HG02970 (cell line): Measurements from ENCODE around the gene AIF1L.

Experiments used
- ATAC-seq: cut with Tn5 transposase; IDR thresholded peaks from one replicate; pipeline ENCODE4 v1.9.1; 2021; ENCODE audit warnings: mild to moderate bottlenecking, moderate library complexity, moderate number of reproducible peaks; ENCODE audit not compliant: unreplicated experiment, low FRiP score

AIF1L gene

DNA sequence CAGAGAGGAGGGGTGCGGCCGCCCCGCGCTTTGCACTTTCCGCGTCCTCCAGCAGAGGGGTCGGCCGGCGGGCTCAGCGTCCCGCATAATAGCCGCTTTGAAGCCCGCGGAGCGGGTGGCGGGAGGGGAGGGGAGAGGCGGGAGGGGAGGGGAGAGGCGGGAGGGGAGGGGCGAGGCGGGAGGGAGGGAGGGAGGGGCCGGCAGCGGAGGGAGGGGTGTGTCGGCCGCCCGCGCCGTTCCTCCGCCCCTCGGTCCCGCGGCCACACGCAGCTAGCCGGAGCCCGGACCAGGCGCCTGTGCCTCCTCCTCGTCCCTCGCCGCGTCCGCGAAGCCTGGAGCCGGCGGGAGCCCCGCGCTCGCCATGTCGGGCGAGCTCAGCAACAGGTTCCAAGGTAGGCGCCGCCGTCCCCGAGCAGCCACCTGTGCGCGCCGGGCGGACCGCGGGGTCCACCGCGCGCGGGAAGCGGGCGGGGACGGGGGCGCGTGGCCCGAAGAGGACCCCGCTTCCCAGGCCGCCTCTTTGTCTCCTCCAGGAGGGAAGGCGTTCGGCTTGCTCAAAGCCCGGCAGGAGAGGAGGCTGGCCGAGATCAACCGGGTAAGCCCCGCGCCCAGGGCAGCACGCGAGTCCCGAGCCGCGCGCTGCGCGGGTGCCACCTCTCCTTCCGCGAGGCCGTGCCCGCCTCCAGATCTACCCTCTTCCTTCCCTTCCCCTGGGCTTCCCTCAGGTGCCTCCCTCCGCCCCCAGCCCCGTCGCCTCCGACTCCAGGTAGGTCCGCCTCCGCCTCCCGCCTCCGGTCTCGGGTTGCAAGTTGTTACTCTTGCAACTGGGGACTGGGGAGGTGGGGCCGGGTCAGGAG is at the start of gene AIF1L:
Gene AIF1L (plus strand): TSS at position 263 of the 857 bp plus-strand sequence. CDS start 99 bp downstream, at position 362.
- ATAC-seq = no peak

DNA sequence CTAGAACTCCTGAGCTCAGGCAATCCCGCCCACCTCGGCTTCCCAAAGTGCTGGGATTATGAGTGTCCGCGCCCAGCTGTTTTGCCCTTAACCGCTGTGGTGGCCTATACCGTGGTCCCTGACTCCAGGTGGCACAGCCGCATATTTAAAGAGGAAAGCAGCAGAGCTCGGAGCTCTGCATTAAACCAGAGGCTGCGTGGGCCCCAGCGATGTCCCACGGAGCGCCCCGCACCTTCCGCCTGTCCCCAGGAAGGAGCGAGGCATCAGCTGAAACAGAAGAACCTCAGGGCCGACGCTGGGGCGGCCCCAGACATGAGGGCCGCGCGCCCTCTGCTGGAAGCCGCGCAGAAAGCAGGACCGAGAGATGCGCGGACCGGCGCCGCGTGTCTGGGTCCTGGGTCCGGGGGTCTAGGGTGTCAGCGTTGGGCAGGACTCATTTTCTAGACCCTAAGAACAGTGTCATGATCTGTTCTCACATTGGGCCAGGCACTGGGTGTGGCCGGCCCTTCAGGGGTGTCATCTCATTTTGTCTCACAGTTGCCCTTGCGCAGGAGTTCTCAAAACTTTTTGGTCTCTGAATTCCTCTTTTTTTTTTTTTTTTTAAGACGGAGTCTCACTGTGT is 49.6 kb upstream of the AIF1L start:
- ATAC-seq = no peak

DNA sequence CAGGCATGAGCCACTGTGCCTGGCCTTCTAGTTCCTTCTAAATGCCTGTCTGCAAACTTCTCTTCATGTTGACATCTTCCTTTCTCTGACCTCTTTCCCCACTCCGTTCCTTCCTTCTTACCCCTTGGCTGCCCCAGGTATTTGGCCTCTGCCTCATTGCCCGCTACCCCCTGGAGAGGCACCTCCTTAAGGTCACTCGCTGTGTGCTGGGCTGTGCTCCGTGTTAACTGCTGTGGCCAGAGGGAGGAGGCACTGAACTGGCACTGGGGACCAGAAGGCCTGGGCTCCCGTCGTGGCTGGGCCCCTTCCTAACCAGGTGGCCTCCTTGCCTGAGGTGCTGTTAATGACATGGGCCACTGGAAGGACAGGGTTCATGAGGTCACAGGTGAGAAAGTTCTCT is 48.0 kb upstream of the AIF1L start:
- ATAC-seq = no peak

DNA sequence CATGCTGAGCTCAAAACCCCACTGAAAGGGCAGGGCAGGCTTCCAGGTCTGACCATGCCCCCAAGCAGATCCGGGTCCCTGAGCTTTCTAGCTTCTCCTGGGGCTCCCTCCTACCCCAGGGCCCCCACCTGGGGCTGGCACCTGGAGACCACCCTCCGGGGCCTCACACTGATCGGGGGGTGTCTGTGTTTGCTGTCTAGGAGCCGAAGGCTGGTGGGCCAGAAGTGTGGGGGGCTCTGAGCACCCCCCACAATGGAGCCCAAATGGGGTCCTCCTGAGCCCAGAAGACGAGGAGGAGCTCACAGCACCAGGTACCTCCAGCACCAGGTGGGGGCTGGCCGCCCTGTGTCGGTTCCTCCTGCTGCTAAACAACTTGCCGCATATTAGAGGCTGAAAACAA is 47.5 kb upstream of the AIF1L start:
- no peak for ATAC-seq

DNA sequence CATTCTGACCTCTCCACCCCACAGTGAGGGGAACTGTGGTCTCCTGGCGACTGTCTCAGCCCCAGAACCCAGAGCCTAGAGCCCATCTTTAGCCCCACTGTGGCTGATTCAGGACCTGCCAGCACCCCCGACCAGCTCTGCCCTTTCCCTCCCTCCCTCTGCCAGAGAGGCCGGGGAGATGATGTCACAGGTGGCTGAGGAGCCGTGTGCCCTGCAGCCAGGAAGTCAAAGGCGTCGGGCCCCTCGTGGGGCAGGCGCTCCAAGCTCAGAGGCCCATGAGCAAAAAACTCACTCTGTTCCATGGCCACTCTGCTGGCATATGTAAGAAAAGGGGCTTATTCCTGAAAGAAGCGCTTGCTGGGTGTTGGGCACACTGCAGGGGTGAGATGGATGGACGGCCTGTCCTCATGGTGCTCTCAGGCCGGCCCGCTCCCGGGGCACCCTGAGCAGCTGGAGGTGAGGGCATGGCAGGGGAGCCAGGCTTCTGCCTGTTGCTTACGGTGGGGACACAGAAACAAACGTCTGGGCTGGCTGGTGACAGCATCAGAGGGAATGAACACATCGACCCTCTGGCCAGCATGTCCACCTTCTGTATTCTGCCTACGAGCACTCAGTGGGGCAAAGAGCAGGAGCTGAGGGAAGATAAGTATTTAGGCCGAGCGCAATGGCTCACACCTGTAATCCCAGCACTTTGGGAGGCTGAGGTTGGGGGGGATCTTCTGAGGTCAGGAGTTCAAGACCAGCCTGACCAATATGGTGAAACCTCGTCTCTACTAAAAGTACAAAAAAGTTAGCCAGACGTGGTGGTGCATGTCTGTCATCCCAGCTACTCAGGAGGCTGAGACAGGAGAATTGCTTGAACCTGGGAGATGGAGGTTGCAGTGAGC is 46.3 kb upstream of the AIF1L start:
- ATAC-seq = no peak

DNA sequence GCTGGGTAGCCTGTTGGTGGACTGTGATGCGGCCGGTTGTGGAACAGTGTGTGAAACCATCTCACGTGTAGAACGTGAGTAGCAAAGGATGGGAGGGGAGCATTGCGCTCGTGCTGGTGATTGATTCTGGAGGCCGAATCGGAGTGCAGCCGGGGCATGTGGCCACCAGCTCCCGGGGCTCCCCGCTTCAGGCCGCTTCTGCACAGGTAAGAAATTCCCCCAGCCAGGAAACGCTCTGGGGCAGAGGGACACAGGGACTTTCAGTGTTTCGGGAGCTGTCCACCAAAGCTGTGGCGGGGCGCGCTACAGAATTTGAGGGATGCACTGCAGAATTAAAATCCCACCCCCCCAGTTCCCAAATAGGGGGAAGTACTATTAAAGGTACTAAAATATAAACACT is 45.5 kb upstream of the AIF1L start:
- ATAC-seq = no peak

DNA sequence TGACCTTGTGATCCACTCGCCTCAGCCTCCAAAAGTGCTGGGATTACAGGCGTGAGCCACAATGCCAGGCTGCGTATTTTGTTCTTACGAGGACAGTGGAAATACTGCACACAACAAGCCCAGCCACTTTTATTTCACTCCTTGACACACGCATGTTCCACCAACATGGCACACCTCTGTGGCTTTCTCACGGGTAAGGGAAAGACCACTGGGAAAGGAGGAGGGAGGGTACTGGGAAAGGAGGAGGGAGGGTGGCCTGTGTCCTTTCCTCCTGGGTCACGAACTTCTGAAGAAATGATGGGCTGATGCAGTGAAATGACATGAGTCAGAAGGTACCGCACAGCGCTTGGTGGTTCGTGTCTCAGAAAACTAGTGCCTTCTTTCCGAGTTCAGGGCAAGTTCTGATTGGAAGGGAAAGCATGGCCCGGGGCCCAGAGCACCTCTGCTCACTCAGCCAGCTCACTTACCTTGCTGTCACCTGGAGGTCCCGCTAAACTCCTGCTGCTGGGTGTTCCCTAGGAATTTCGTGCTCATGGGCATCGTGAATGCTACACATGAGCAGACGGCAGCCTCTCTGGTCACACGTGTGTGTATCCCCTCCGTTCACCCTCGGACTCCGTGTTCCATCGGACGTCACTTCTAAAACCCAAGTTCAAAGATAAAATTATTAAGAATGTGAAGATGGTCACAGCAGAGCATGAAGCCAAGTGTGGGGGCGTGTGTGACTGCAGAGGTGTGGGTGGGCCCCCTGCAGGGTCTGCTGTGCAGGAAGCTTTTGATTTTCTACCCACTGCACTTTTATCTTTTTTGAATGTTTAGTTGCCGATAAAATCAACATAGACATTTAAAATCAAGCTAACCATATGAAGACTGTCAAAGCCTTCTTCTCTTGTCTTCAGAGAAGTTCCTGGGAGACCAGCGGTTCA is 44.5 kb upstream of the AIF1L start:
- ATAC-seq = no peak

DNA sequence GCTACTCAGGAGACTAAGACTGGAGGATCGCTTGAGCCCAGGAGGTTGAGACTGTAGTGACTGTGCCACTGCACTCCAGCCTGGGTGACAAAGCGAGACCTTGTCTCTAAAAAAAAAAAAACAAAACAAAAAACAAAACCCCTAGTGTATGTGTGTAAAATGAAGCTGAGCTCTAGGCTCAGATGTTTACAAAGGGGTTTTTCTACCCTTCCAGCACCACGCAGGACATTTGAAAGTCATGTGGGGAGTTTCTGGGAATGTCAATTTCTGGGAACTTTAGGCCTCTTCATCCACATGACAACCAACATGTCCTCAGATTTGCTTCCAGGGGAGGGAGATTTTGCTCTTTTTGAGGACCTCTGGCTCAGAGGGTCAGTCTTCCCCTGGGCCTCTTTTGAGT is 42.4 kb upstream of the AIF1L start:
- no peak for ATAC-seq

DNA sequence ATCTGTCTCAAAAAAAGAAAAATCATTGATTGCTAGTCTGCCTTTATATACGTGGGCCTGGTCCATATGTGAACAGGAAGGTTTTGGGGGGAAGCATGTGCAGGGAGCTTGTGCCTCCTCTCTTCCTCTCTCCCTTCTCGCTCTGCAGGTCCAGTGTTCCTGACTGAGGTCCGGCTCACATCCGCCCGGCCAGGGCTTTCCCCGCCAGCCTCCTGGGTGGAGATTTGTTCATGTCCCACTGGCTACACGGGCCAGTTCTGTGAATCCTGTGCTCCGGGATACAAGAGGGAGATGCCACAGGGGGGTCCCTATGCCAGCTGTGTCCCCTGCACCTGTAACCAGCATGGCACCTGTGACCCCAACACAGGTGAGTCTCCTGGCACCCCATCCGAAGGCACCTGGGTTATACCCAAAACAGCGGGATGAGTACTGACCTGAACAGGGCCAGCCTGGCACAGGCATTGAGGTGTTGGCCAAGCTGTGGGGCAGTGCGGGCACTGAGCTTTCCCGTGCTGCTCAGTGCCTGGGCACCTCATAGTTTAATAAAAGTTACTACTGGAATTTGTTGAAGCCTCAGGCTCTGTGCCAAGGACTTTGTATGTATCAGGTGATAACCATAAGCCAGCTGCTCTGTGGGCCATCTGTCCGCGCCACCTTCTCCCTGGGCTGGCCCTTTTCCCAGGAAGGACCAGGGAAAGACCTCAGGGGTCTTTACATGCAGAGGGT is 39.4 kb upstream of the AIF1L start:
- no peak for ATAC-seq

DNA sequence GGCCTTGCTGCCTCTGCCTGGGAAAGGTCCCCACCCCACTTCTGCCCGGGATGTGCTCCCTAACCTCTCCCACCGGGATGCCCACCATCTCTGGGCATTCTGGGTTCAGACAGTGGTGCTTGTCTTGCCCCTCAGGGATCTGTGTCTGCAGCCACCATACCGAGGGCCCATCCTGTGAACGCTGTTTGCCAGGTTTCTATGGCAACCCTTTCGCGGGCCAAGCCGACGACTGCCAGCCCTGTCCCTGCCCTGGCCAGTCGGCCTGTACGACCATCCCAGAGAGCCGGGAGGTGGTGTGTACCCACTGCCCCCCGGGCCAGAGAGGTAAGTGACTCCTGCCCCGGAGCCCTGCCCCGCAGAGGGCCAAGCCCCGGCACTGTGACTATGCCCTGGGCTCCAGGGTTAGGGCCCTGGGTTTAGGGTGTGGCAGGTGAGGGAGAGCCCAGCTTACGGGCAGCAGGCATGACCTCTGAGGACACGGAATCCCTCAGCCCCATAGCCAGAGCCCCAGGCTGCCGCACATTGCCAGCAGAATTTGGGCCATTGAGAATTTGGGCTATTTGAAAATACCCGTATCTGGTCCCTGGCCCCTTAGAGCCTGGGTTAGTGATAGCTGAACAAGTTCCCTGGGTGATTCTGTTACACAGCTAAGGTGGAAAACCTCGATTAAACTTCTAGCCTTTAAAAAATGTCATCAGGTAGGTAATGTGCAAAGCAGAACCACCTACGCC is 35.3 kb upstream of the AIF1L start:
- no peak for ATAC-seq

DNA sequence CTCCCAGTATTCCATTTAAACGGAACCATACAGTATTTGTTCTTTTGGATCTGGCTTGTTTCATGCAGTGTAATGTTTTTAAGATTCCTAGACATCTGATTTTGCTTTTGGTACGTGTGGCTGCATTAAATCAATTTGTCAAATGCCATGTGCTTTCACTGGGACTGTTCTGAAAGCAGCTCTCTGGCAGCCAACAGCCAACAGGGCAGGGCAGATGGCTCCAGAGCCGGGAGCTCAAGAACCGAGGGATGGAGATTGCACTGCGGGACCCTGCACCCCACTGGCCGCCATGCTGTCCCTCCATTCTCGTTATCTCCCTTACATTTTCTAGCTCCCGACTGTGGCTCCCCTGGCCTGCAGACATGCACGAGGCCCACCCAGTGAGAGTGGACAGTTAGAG is 33.4 kb upstream of the AIF1L start:
- ATAC-seq = no peak

DNA sequence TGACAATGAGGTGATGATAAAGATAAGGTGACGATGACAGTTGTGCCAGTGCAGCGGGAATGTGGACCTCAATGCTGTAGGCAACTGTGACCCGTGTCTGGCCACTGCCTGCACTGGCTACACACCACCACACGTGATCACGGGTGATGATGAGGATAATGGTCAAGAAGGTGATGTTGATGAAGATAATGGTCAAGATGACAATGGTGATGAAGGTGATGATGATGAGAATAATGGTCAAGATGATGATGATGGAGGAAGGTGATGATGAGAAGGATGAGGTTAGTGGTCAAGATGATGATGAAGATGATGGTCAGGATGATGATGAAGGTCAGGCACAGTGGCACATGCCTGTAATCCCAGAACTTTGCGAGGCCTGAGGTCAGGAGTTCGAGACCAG is 30.7 kb upstream of the AIF1L start:
- ATAC-seq = no peak

DNA sequence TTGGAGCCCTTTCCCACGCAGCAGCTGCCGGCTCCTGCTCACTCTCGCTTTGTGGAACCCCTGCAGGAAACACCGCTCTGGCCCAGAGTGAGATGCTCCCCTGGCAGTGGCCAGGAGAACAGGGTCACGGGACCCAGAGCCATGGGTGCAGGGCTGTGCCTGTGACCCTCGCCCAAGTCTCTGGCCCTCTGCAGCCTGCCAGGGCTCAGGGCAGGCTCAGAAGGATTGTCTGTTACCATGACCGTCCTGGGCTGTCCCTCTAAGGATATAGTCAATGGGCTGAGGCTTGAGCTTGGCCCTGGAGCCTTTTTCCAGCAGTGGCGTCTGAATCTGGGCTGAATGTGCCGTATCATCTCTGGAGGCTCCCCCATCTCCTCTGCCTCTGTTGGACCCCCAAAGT is 28.7 kb upstream of the AIF1L start:
- no peak for ATAC-seq

DNA sequence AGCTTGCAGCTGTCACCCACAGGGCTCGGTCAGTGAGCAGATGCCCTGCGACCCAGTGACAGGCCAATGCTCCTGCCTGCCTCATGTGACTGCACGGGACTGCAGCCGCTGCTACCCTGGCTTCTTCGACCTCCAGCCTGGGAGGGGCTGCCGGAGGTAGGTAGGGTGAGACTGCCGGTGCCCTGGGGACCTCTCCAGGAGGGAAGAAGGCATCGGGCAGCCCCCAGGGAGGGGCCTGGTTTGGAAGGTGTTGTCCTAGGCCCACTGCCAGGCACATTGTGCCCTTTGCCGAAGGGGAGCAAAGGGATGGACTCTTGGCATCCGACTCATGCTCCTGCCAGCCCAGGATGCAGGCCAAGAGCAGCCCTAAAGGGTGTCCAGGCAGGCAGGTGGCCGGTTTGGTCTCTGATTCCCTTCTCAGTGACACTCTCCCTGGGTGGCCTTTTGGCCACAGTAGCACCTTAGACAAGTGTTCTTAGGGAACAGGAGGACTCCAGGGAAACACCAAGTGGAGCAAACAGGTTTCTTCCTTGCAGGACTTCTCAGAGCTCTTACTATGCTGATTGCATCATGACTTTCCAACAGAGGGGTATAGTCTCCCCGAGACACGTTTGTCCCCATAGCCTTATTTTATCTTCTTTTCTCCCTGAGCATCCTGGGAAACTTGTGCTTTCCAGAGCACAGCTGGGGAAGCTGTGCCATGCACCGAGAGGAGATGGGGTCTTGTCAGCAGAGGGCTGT is 28.1 kb upstream of the AIF1L start:
- no peak for ATAC-seq

DNA sequence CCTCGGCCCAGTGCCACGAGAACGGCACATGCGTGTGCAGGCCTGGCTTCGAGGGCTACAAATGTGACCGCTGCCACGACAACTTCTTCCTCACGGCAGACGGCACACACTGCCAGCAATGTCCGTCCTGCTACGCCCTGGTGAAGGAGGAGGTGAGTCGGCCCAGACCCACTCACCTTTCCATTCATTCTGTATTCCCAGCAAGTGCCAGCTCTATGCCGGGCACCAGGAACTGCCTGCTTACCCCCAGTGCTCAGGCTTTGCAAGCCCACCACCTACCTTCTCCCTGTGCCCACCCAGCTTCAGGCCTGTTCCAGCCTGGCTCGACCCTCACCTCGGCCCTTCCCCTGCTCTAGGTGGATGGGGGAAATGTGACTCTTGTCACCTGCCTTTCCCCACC is 26.6 kb upstream of the AIF1L start:
- no peak for ATAC-seq

DNA sequence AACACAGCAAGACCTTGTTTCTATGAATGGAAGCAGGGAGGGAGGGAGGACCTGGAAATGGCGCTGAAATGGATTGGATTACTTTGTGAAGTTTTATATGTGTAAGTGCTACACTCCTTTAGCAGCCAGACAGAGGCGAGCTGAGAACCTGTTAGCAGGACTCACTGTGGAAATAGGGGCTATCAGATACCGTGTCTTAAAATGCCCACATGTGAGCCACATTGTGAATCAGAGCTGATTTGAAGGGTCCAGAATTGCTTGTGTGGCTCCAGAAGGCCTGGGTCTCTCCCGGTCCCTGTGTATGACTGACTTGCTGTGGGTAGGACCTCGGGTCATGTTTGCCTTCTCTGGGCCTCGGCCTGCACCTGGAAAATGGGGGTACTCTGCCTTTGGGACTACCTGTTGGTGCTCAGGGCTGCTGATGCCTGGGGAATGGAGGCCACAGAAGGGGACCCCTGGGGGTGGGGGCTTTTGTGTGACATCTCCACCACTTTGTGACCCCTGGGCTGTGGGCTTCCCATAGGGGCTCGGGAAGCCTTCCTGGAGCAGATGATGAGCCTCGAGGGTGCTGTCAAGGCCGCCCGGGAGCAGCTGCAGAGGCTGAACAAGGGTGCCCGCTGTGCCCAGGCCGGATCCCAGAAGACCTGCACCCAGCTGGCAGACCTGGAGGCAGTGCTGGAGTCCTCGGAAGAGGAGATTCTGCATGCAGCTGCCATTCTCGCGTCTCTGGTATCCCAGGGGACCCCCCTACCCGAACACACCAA is 24.0 kb upstream of the AIF1L start:
- no peak for ATAC-seq

DNA sequence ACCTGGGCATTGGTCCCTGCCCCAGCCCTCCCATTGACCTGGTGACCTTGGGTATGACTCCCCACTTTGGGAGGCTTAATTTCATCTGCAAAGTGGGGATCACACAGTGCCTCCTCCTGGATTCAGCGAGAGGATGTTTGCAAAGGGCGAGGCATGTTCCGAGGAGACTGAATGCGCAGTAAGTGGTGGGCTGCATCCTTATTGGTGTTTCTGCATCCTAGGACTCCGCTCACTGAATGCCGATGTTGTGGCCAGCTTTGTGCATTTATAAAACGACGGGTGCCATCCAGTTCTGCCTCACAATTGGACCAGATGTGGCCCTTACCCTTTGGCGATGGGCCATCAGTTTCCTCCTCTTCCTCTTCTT is 23.5 kb upstream of the AIF1L start:
- ATAC-seq = no peak
